GM18508 (cell line): ENCODE results near the gene PCDHB3.
"Not testable (repeated sequence)": the region's sequence is repeated elsewhere in the genome, so short reads cannot be mapped to it uniquely, and the experiment has no call there.

Source experiments
- ATAC-seq: cut with Tn5 transposase; IDR thresholded peaks from one replicate; pipeline ENCODE4 v1.9.1; 2021; ENCODE audit warnings: moderate number of reproducible peaks; ENCODE audit not compliant: insufficient read depth, unreplicated experiment

The PCDHB3 gene

DNA sequence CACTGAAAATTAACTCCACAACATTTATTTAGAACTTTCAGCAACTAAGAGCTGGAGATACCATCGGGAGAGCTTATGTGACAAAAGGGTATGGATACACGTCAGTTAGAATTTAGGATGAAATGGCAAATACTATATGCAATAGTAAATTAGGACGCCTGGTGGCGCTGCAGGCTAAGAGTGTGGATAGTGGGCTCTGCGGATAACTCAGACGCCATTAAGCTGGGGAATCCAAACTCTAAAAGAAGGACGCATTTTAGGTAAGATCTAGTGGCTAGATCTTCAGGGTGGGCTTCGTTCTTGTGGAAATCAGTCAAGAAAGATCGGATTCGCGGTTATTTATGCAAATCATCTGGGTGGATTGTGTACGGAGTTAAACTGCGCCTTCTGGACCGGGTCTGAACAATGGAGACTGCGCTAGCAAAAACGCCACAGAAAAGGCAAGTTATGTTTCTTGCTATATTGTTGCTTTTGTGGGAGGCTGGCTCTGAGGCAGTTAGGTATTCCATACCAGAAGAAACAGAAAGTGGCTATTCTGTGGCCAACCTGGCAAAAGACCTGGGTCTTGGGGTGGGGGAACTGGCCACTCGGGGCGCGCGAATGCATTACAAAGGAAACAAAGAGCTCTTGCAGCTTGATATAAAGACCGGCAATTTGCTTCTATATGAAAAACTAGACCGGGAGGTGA lies 34.9 kb downstream of the PCDHB3 start, which contains the start of gene PCDHB5:
Gene PCDHB5 (plus strand): TSS at position 177 of the 688 bp plus-strand sequence. CDS start 229 bp downstream, at position 406.
- no peak for ATAC-seq

DNA sequence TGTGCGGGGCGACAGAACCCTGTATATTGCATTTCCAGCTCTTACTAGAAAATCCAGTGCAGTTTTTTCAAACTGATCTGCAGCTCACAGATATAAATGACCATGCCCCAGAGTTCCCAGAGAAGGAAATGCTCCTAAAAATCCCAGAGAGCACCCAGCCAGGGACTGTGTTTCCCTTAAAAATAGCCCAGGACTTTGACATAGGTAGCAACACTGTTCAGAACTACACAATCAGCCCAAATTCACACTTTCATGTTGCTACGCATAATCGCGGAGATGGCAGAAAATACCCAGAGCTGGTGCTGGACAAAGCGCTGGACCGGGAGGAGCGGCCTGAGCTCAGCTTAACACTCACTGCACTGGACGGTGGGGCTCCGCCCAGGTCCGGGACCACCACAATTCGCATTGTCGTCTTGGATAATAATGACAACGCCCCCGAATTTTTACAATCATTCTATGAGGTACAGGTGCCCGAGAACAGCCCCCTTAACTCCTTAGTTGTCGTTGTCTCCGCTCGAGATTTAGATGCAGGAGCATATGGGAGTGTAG lies 35.5 kb downstream of the PCDHB3 start:
- no peak for ATAC-seq

DNA sequence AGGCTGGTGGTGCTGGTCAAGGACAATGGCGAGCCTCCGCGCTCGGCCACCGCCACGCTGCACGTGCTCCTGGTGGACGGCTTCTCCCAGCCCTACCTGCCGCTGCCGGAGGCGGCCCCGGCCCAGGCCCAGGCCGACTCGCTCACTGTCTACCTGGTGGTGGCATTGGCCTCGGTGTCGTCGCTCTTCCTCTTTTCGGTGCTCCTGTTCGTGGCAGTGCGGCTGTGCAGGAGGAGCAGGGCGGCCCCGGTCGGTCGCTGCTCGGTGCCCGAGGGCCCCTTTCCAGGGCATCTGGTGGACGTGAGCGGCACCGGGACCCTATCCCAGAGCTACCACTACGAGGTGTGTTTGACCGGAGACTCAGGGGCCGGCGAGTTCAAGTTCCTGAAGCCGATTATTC lies 37.1 kb downstream of the PCDHB3 start:
- ATAC-seq, result not testable (repeated sequence)

DNA sequence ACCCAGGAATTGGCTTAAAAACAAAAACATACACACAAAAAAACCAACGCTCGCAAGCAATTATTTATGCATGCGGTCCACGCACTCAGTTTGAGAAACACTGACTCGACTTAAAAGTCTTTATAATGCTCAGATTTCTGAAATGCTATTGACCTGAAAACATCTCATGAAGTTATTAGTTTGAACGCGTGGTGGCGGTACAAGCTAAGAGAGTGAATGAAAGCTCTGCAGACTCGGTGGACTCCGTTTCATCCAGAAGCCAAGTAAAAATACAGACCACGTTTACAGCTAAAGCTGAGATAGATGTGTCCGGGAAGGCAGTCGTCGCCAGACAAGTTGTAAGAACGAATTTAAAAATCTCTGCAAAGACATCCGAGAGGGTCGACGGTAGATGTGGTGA lies 49.5 kb downstream of the PCDHB3 start, which contains the start of gene PCDHB6:
Gene PCDHB6 (plus strand): TSS at position 246 of the 400 bp plus-strand sequence. CDS start 201 bp downstream, outside the sequence.
- no peak for ATAC-seq

DNA sequence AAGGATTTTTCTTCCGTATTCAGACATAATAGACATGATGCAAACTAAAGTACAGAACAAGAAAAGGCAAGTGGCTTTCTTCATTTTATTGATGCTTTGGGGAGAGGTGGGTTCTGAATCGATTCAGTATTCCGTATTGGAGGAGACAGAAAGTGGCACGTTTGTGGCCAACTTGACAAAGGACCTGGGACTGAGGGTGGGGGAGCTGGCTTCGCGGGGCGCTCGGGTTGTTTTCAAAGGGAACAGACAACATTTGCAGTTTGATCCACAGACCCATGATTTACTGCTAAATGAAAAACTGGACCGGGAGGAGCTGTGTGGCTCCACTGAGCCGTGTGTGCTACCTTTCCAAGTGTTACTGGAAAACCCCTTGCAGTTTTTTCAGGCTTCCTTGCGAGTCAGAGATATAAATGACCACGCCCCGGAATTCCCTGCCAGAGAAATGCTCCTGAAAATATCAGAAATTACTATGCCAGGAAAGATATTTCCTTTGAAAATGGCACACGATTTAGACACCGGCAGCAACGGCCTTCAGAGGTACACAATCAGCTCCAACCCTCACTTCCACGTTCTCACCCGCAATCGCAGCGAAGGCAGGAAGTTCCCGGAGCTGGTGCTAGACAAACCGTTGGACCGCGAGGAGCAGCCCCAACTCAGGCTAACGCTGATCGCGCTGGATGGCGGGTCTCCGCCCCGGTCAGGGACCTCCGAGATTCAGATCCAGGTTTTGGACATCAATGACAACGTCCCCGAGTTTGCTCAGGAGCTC lies 50.1 kb downstream of the PCDHB3 start:
- ATAC-seq, result no peak

DNA sequence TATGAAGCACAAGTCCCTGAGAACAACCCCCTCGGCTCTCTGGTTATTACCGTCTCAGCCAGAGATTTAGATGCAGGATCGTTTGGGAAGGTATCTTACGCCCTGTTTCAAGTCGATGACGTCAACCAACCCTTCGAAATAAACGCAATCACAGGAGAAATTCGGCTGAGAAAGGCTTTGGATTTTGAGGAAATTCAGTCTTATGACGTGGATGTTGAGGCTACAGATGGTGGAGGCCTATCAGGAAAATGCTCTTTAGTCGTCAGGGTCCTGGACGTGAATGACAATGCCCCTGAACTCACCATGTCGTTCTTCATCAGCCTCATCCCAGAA lies 50.7 kb downstream of the PCDHB3 start:
- no peak for ATAC-seq

DNA sequence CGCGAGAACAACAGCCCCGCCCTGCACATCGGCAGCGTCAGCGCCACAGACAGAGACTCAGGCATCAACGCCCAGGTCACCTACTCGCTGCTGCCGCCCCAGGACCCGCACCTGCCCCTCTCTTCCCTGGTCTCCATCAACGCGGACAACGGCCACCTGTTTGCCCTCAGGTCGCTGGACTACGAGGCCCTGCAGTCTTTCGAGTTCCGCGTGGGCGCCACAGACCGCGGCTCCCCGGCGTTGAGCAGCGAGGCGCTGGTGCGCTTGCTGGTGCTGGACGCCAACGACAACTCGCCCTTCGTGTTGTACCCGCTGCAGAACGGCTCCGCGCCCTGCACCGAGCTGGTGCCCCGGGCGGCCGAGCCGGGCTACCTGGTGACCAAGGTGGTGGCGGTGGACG lies 51.4 kb downstream of the PCDHB3 start:
- not testable (repeated sequence) for ATAC-seq

DNA sequence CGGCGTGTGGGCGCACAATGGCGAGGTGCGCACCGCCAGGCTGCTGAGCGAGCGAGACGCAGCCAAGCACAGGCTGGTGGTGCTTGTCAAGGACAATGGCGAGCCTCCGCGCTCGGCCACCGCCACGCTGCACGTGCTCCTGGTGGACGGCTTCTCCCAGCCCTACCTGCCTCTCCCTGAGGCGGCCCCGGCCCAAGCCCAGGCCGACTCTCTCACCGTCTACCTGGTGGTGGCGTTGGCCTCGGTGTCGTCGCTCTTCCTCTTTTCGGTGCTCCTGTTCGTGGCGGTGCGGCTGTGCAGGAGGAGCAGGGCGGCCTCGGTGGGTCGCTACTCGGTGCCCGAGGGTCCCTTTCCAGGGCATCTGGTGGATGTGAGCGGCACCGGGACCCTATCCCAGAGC lies 51.8 kb downstream of the PCDHB3 start:
- not testable (repeated sequence) for ATAC-seq
